Measurements from ENCODE around the gene ALX3. TPM values are rescaled to one million over a fixed set of nuclear protein-coding genes. Genes with fewer than 3 reads are reported as not detected.

ALX3 gene
- total RNA-seq, 4 donors from 2014 or later: not detected

DNA sequence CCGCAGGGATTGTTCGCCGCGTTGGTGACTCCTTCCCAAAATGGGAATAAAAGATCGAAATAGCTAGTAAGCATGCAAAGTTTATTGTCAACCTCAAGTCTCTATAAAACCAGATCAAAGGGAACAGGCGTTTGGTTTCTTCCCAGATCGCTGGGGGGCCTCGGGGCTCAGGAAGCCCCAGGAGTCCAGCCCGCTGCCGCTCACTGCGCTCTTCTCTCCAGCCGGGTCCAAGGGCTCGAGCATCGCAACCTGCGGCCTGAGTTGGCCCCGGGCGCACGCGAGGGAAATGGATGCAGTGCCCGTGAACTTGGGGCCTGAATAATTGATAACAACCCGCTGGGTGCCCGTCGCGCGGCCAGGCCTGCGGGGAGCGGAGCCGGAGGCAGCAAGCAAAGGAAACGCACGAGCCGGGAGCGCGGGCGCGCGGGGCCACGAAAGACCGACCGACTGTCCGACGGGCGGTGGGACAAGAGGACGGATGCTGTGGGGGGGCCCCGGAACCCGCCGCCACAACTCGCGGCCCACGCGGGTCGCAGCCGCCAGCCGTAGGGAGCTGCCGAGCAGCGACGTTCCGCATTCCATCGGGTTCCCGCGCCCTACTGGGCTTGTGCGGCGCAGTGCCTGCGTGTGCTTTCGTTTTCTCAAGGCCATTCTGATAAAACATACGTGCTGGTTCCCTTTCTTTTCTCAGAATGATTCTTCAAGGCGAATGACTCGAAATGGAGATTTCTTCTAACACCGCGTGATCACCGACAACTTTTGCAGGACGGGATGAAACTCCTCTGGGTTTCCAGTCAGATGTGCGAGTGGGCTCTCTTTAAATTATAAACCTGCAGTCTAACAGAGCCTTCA lies 14.0 kb upstream of the ALX3 start:
- 4 to 6% methylated on average over 39 to 65 of the region's 72 CpGs for WGBS, 2 donors
- Histone ChIP-seq H3K27ac (peak overlapping the region; percentile 28 to 80 (median 75)), H3K4me3 (peak overlapping the region; percentile 57 to 72 (median 61)), H3K36me3 (no peaks in the 10 kb centered on the region), H3K4me1 (peaks cover 0 to 13% (median 5%) of the 10 kb centered on the region in 4 donors), H3K9me3 (no peaks in the 10 kb centered on the region), H3K27me3 (peaks cover 0 to 17% of the 10 kb centered on the region in 2 donors)
- peak in 1 of 2 donors; percentile 12 for DNase-seq (ENCODE audit: low spot score in 2 of 2)
- TF ChIP-seq EP300 (IDR thresholded peaks at IDR 0.05) (peak in 1 of 2 donors; percentile 50), CTCF (IDR thresholded peaks at IDR 0.05) (no peak)

GRCh38 chr1:110083866-110084226 lies 13.4 kb upstream of the ALX3 start:
- WGBS, 2 donors: 0 to 8% methylated on average over 23 to 35 of the region's 37 CpGs
- no peaks in the 10 kb centered on the region for H3K36me3 ChIP-seq
- TF ChIP-seq POLR2A (IDR thresholded peaks at IDR 0.05) (no peak), CTCF (IDR thresholded peaks at IDR 0.05) (no peak), EP300 (IDR thresholded peaks at IDR 0.05) (no peak)
- no peak for DNase-seq (ENCODE audit: low spot score in 2 of 2)
- peak overlapping the region; percentile 57 to 72 (median 61) for H3K4me3 ChIP-seq
- peak overlapping the region; percentile 28 to 80 (median 75) for H3K27ac ChIP-seq
- H3K27me3 ChIP-seq: peaks cover 0 to 17% of the 10 kb centered on the region in 2 donors
- H3K9me3 ChIP-seq: no peaks in the 10 kb centered on the region
- H3K4me1 ChIP-seq: peaks cover 0 to 13% (median 5%) of the 10 kb centered on the region in 4 donors

DNA sequence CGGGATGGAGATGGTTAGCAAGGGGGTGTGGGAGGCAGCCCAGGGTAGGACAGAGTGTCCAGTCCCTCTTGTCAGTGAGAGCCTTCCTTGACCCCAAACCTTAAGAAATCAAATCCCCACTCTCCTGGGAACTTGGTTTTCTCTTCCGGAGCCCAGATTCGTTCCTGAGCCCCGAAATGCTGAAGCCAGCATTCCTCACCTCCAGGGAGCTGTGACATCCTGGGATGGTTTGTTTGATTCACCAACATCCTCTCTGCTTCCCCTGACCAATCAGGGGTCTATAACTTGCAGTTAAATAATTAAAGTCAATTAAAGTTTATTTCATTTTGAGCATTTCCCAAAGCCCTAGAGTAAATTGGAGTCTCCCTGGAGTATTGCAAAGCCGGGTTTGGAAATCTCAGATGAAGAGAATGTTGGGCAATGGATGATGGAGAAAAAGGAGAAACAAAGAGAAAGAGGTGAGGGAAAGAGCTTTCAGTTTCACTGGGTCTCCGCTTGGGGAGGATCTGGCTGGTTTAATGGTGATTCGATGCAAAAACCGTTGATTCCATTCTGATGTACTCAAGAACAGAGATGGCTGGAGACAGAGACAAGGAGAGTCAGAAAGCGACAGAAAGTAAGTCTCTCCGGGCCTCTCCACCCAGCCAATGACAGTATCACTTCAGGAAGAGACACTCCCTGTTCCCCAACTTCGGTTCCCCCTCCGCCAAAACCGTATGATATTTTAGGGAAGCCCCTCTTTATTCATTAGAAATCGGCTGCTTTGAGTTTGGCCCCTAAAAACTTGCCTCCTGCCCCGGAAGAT lies 12.8 kb upstream of the ALX3 start:
- peak in 1 of 2 donors; percentile 7 for DNase-seq (ENCODE audit: low spot score in 2 of 2)
- TF ChIP-seq POLR2A (IDR thresholded peaks at IDR 0.05): no peak
- TF ChIP-seq EP300 (IDR thresholded peaks at IDR 0.05): no peak
- TF ChIP-seq CTCF (IDR thresholded peaks at IDR 0.05): no peak
- H3K27ac ChIP-seq: peak overlapping the region in 3 of 4 donors; percentile 74 to 80 (median 76)
- WGBS, 2 donors: 30 to 37% methylated on average over 15 of the region's 15 CpGs
- H3K4me1 ChIP-seq: peaks cover 0 to 13% (median 5%) of the 10 kb centered on the region in 4 donors
- H3K9me3 ChIP-seq: no peaks in the 10 kb centered on the region
- H3K27me3 ChIP-seq: peaks cover 0 to 17% of the 10 kb centered on the region in 2 donors
- no peaks in the 10 kb centered on the region for H3K36me3 ChIP-seq
- peak overlapping the region; percentile 57 to 72 (median 61) for H3K4me3 ChIP-seq

GRCh38 chr1:110082477-110082876 lies 12.0 kb upstream of the ALX3 start:
- 83 to 94% methylated on average over 5 of the region's 5 CpGs for WGBS, 2 donors
- DNase-seq (ENCODE audit: low spot score in 2 of 2): no peak
- no peak for TF ChIP-seq EP300 (IDR thresholded peaks at IDR 0.05)
- TF ChIP-seq CTCF (IDR thresholded peaks at IDR 0.05): no peak
- TF ChIP-seq POLR2A (IDR thresholded peaks at IDR 0.05): no peak
- H3K27me3 ChIP-seq: peaks cover 0 to 17% of the 10 kb centered on the region in 2 donors
- no peaks in the 10 kb centered on the region for H3K9me3 ChIP-seq
- H3K4me3 ChIP-seq: no peak overlapping the region
- H3K4me1 ChIP-seq: peaks cover 0 to 13% (median 5%) of the 10 kb centered on the region in 4 donors
- H3K36me3 ChIP-seq: no peaks in the 10 kb centered on the region
- no peak overlapping the region for H3K27ac ChIP-seq

All from tibial nerve (tissue), 4 donors.